Hepatocyte (in vitro differentiated cells): ENCODE data around the gene GRB10.

Source experiments
- EZH2 ChIP-seq: fragments of 200-600 bp; sonication (generic); IDR thresholded peaks from 2 replicates; pipeline ENCODE4 v1.6.1; 2016; ENCODE audit warnings: antibody characterized with exemption, mild to moderate bottlenecking, borderline replicate concordance
- EZH2phosphoT487 ChIP-seq: fragments of 200-600 bp; sonication (generic); IDR thresholded peaks from one replicate; pipeline ENCODE4 v1.6.1; 2018; ENCODE audit warnings: antibody characterized with exemption, mild to moderate bottlenecking, low read depth, moderate library complexity; ENCODE audit not compliant: unreplicated experiment, severe bottlenecking
- TF ChIP-seq, protein P1 (sequence below): fragments of 200-600 bp; sonication (generic); IDR thresholded peaks from 2 replicates; pipeline ENCODE4 v1.5.1; 2016; ENCODE audit warnings: antibody characterized with exemption, mild to moderate bottlenecking; ENCODE audit not compliant: poor library complexity

DNA sequence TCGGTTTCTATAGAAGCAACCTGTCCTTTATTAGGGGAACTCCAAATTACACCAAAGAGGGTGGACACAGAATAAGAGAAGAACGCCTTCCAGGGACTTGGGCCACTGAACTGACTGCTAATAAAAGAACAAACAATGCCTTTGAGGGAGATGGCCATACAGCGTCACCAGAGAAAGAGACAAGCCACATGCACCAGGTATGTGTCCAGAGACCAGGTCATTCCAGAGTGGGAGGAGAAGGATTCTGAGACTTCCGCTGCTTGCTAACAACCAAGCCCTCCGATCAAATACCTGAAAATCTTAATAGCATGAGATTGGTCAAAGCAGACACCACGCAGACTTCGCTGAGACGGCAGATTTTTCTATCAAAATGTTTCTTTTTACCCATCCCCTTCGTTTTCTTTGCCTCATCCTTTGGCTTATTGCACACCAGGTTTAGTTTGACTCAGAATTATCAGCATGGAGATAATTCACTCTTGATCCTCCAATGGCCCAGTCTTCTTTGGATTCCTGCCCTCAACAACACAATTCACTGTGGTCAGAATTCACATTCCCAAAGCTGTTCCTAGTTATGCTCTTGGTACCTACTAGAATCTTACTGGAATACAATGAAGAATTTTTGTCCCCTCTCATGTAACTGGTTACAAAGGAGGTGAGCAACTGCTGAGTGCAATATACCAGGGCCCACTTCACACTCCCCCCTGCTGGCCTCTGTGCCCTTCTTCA is 130.1 kb downstream of the GRB10 start:
- TF ChIP-seq, protein P1, sequence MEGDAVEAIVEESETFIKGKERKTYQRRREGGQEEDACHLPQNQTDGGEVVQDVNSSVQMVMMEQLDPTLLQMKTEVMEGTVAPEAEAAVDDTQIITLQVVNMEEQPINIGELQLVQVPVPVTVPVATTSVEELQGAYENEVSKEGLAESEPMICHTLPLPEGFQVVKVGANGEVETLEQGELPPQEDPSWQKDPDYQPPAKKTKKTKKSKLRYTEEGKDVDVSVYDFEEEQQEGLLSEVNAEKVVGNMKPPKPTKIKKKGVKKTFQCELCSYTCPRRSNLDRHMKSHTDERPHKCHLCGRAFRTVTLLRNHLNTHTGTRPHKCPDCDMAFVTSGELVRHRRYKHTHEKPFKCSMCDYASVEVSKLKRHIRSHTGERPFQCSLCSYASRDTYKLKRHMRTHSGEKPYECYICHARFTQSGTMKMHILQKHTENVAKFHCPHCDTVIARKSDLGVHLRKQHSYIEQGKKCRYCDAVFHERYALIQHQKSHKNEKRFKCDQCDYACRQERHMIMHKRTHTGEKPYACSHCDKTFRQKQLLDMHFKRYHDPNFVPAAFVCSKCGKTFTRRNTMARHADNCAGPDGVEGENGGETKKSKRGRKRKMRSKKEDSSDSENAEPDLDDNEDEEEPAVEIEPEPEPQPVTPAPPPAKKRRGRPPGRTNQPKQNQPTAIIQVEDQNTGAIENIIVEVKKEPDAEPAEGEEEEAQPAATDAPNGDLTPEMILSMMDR = no peak
- no peak for TF ChIP-seq EZH2
- no peak for TF ChIP-seq EZH2phosphoT487
